ENCODE data around the gene GALNT11.

The GALNT11 gene

DNA sequence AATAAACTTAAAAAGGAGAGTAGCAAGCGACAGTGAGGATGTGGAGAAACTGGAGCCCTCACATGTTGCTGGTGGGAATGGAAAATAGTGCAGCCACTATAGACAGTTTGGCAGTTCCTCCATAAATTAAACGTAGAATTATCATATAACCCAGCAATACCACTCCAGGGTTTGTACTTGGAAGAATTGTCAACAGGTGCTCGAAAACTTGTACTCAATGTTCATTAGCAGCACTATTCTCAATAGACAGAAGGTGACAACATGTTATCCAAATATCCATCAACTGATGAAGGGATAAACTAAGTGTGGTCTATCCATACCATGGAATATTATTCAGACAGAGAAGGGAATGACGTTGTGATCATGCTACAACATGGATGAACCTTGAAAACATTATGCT lies 71.9 kb downstream of the GALNT11 start:
- no peak for DNase-seq
- in situ Hi-C loops (cut with HindIII; ENCODE audit: low pct_ligation_motif_present, low pct_unique_long_range_greater_than_20kb, low sequenced_read_pairs), result no loop called here

DNA sequence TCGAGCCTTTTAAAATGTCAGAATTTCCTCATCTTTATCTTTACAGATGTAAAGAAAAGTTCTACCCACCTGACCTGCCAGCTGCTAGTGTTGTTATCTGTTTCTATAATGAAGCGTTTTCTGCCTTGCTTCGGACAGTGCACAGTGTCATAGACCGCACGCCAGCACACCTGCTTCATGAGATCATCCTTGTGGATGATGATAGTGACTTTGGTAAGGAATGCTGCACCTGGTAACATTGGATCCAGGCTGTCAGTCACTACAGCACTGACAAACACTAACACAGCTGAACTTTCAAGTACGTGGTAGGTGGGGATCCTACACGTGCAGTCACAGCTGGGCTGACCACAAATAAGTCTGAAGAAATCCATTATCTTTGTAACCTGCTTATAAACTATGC lies 77.6 kb downstream of the GALNT11 start:
- DNase-seq, result no peak
- in situ Hi-C loops (cut with HindIII; ENCODE audit: low pct_ligation_motif_present, low pct_unique_long_range_greater_than_20kb, low sequenced_read_pairs), result no loop called here

DNA sequence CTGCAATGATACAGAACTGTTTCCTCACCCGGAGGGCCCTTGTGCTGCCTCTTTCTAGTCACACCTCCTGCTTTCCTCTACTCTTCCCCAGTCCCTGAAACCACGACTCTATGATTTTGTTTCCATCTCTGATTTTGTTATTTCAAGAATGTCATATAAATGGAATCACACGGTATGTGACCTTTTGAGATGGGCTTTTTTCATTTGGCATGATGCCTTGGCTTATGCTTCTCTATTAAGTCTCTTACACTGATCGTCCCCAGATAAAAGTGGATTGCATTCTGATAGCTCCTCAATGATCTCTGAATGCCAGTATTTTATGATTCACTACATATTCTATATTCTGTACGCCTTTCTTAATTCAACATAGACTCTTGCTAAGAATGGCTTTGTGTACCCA lies 78.2 kb downstream of the GALNT11 start:
- in situ Hi-C loops (cut with HindIII; ENCODE audit: low pct_ligation_motif_present, low pct_unique_long_range_greater_than_20kb, low sequenced_read_pairs), result no loop called here
- no peak for DNase-seq

GRCh38 chr7:152105205-152105604 lies 79.7 kb downstream of the GALNT11 start:
- in situ Hi-C loops (cut with HindIII; ENCODE audit: low pct_ligation_motif_present, low pct_unique_long_range_greater_than_20kb, low sequenced_read_pairs), result no loop called here
- DNase-seq, result no peak

DNA sequence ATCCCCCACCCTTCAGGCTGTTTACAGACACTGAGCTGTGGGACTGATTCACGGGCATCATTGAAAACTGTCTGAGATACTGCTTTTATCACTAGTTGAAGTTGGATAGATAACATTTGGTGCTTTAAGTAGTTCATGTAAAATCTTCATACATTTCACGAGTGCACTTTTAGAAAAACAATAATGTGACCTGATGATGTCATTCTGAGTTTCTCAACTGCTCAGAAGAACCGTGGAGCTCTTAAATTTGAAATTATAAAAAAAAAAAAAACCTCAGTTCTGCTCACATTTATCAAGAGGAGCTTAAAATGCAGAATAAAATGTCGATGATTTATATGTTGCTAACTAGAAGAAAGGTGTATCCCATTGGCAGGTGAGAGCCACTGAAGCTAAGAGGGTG lies 81.5 kb downstream of the GALNT11 start:
- in situ Hi-C loops (cut with HindIII; ENCODE audit: low pct_ligation_motif_present, low pct_unique_long_range_greater_than_20kb, low sequenced_read_pairs), result no loop called here
- no peak for DNase-seq

GRCh38 chr7:152107945-152108344 lies 82.5 kb downstream of the GALNT11 start:
- no peak for DNase-seq
- in situ Hi-C loops (cut with HindIII; ENCODE audit: low pct_ligation_motif_present, low pct_unique_long_range_greater_than_20kb, low sequenced_read_pairs), result no loop called here

DNA sequence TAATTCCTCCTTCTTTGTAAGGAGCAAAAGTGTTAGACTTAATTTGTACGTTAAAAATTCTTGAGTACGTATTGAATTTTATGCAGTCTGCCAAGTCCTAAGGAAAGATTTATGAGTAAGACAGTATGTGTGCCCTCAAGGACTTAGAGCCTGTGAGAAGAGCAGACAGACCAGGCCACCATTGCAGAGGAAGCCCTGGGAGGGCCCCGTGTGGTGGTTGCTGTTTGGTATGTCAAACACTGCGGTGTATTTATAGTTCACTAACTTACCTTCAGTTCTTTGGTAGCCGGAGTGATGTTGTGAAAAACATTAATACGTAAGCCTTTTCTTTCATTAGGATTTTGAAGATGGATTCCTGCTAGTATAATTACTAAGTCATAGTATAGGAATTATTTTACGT lies 82.9 kb downstream of the GALNT11 start:
- in situ Hi-C loops (cut with HindIII; ENCODE audit: low pct_ligation_motif_present, low pct_unique_long_range_greater_than_20kb, low sequenced_read_pairs), result no loop called here
- no peak for DNase-seq

- in situ Hi-C loops (cut with HindIII; ENCODE audit: low pct_ligation_motif_present, low pct_unique_long_range_greater_than_20kb, low sequenced_read_pairs), result no loop called here
- DNase-seq, result no peak
Observed at GRCh38 chr7:152112829-152113228, 87.4 kb downstream of the GALNT11 start.

DNA sequence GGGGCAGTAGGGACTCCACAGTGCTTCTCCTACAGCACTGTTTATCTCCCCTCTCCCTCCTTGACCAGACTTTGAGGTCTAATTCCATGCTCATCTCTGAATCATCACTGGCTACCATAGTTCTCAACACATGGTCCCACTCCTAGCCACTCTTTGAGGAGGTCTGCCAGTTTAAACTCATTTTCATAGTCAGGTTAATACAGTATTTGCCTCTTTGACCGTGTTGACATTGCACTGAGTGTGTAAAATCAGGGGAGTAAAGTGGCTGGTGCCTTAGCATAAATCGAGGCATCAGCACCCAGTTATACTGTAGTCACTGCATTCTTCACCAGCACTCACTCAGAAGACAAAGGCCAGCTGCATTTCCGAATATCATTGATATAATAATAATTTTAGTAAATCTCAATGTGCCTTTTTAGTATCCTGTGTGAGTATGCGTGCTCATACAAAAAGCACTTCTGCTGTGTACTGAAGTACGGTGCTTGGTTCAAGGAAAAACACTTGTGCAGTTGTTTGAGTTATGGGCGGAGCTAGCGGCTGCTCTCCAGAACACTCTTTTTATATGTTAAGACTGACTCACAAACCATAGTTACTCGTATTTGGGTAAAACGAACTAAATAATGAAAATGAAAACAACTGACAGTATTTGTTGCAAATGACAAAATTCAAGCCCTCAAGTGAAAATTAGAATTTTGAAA lies 89.7 kb downstream of the GALNT11 start:
- in situ Hi-C loops (cut with HindIII; ENCODE audit: low pct_ligation_motif_present, low pct_unique_long_range_greater_than_20kb, low sequenced_read_pairs), result no loop called here
- no peak for DNase-seq

DNA sequence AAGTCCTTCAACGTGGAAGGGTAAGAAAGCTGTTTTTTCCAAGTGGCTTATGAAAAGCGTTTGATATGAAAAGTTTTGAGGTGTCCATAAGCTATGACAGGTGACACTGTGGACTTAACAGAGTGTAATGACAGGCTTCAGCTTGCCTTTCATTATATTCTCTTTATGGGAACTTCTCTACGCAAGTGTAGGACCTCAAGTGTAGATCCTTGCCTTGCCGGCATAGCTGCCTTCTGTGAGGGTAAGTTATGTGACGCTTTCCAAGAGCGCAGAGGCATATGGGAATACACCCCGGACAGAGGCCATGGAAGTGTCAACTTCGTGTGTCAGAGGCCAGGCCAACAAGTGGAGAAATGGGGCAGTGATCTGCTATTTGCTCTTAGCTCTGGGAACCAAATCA lies 91.9 kb downstream of the GALNT11 start:
- in situ Hi-C loops (cut with HindIII; ENCODE audit: low pct_ligation_motif_present, low pct_unique_long_range_greater_than_20kb, low sequenced_read_pairs), result no loop called here

GRCh38 chr7:152120210-152120609 lies 94.7 kb downstream of the GALNT11 start:
- in situ Hi-C loops (cut with HindIII; ENCODE audit: low pct_ligation_motif_present, low pct_unique_long_range_greater_than_20kb, low sequenced_read_pairs), result no loop called here
- no peak for DNase-seq

More for the DNA sequence above, 91.9 kb downstream of the GALNT11 start:
- no peak for DNase-seq

- in situ Hi-C loops (cut with HindIII; ENCODE audit: low pct_ligation_motif_present, low pct_unique_long_range_greater_than_20kb, low sequenced_read_pairs), result no loop called here
Observed at GRCh38 chr7:152120776-152121175, 95.3 kb downstream of the GALNT11 start.

GRCh38 chr7:152121432-152121831 lies 96.0 kb downstream of the GALNT11 start:
- in situ Hi-C loops (cut with HindIII; ENCODE audit: low pct_ligation_motif_present, low pct_unique_long_range_greater_than_20kb, low sequenced_read_pairs), result no loop called here

More at GRCh38 chr7:152120776-152121175, 95.3 kb downstream of the GALNT11 start:
- DNase-seq, result no peak

DNA sequence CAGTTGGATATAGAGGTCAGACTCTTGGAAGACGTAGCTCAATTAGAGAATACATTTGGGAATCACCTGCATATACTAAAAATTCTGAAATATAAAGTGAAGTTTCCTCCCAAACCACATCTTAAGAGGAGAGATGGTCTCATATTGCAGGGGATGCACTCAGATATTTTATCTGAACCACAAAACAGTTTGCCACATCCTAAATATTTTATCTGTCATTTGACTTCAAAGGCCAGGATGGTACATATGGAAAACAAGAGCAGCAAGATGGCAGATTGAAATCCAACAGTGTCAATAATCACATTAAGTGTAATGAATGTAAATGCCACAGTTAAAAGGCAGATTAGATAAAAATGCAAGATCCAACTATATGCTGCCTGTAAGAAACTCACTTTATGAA lies 97.1 kb downstream of the GALNT11 start:
- DNase-seq, result no peak
- in situ Hi-C loops (cut with HindIII; ENCODE audit: low pct_ligation_motif_present, low pct_unique_long_range_greater_than_20kb, low sequenced_read_pairs), result no loop called here

More at GRCh38 chr7:152121432-152121831, 96.0 kb downstream of the GALNT11 start:
- no peak for DNase-seq

DNA sequence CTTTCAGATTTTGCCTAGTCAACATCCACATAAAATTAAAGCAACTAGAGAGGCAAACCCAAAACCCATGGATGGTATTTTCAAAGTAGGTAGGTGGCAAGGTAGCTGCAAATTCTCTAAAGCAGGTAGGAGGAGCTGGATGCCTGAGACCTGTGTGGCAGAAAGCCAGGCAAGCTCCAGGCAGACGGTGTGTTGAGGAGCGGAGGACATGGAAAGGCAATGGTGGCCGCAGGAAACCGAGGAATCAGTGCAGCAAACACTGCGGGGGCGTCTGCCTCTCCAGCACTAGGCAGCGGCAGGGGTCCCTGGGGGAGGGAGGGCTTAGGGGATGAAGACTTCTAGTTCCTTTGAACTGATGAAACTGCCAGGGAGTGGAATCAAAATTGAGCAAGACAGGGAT lies 101.3 kb downstream of the GALNT11 start:
- DNase-seq, result no peak
- in situ Hi-C loops (cut with HindIII; ENCODE audit: low pct_ligation_motif_present, low pct_unique_long_range_greater_than_20kb, low sequenced_read_pairs), result no loop called here

DNA sequence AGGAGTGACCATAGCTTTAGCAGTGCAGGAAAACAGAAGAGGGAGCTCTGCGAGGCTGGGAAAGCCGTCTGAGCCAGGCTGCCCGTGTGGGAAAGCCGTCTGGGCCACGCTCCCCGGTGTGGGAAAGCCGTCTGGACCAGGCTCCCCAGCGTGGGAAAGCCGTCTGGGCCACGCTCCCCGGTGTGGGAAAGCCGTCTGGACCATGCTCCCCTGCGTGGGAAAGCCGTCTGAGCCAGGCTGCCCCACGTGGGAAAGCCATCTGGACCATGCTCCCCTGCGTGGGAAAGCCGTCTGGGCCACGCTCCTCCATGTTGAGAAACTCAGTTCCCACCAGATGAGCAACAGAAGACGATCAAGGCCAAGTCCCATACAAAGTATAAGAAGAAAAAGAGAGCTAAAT lies 101.8 kb downstream of the GALNT11 start:
- in situ Hi-C loops (cut with HindIII; ENCODE audit: low pct_ligation_motif_present, low pct_unique_long_range_greater_than_20kb, low sequenced_read_pairs), result no loop called here
- no peak for DNase-seq

GRCh38 chr7:152128252-152128651 lies 102.8 kb downstream of the GALNT11 start:
- in situ Hi-C loops (cut with HindIII; ENCODE audit: low pct_ligation_motif_present, low pct_unique_long_range_greater_than_20kb, low sequenced_read_pairs), result no loop called here
- no peak for DNase-seq

GRCh38 chr7:152128741-152129461 lies 103.4 kb downstream of the GALNT11 start:
- in situ Hi-C loops (cut with HindIII; ENCODE audit: low pct_ligation_motif_present, low pct_unique_long_range_greater_than_20kb, low sequenced_read_pairs), result no loop called here
- no peak for DNase-seq

DNA sequence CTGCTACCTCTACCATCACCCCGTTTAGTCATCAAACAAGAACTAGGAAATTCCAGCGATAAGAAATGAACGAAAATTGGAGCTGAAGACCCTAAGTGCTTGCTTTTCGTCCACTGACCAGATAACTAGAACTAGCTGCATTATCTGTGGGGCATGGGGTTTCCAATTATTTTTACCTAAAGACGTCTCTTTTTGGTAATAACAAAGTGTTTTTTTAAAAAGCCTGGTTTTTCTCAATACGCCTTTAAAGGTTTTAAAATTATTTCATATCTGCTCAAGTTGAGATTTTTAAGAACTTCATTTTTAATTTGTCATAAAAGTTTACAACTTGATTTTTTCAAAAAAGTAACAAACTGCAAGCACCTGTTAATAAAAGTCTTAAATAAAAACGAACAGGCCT lies 104.2 kb downstream of the GALNT11 start:
- DNase-seq, result no peak
- in situ Hi-C loops (cut with HindIII; ENCODE audit: low pct_ligation_motif_present, low pct_unique_long_range_greater_than_20kb, low sequenced_read_pairs), result no loop called here

Measured in ACHN (cell line).